Measurements from ENCODE around the gene CCT5.
A peak's percentile ranks its signal among the peaks of the same experiment; 100 is the strongest.

The CCT5 gene

DNA sequence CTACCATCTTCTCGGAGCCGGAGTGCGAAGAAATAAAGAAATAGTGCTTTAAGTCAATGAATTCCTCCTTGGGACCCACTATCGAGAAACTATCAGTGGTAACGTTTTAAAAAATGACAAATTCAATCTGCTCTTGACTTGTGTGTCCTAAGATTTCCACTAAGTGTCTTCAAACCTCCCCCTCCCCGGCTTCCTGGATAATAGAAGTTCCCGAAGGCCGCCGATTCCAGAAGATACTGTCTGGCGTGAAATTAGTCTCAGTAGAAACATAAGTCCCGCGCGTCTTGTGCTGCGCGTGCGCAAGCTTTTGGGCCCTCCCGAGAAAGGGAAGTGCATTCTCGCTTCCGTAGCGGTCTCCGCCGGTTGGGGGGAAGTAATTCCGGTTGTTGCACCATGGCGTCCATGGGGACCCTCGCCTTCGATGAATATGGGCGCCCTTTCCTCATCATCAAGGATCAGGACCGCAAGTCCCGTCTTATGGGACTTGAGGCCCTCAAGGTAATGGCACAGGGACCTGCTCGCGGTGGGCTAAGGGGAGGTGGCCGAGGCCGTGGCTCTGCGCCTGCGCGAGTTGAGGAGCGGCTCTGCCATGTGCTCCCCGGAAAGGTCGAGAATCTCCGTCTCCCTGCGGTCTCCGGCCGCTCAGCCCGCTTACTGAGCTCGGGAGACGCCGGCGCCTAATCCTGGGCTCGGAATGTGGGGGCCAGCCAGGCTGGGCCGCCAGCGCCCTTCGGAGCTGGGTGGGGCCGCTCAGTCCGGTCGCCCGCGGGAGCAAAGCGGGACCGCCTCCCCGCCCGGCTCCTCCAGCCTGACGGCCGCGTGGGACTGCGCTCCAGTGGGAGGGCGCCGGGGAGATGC, at the start of gene CCT5:
CCT5 (plus strand) TSS at position 333 of the 858 bp plus-strand sequence; CDS start at position 394, 61 bp downstream.
- FAIRE-seq (no peak), DNase-seq (ENCODE audit: insufficient read length, low spot score) (peak; percentile 93)
- peak; percentile 85 for TF ChIP-seq POLR2A (IDR thresholded peaks at IDR 0.05; ENCODE audit: low read depth, low read length)

GRCh38 chr5:10201223-10201868, 48.7 kb upstream of the CCT5 start:
- no peak for TF ChIP-seq POLR2A (IDR thresholded peaks at IDR 0.05; ENCODE audit: low read depth, low read length)
- FAIRE-seq = peak; percentile 80
- DNase-seq (ENCODE audit: insufficient read length, low spot score) = no peak

DNA sequence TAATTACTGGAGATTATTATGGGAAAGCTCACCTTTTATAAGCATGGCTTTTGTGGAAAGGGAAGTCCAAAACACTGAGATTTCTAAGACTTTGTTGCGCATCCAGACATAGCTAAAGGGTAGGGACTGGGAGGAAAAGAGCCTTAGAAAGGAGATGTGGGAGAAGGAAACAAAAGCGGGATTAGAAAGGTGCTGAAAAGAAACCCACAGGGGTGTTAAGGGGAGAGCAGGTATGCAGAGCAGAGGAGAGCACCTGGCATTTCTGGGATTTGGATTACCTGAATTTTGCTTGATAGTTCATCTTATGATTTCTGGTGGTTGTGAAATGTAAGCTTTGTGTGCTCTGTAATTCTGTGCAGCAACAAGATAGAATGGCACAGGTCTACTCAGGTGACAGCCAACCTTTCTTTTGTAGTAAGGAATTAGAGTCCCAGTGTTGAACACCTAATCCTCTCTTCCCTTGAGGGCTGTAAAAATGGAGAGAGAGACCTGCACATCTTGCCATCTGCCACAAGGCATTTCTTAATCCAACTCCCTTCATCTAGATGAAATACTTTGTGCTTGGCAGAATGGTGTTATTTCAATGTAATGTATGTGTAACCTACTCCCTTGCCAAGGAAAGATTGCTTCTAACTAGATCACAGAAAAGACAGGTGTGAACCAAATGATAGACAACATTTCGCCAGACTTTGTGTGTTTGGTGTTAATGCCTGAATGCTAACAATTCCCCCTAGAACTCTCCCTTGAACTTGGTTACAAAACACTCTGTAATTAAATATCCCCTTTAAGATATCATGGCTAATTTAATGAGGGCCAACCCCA, 47.8 kb upstream of the CCT5 start:
- DNase-seq (ENCODE audit: insufficient read length, low spot score) (no peak), FAIRE-seq (peak; percentile 66)
- TF ChIP-seq POLR2A (IDR thresholded peaks at IDR 0.05; ENCODE audit: low read depth, low read length) = no peak

DNA sequence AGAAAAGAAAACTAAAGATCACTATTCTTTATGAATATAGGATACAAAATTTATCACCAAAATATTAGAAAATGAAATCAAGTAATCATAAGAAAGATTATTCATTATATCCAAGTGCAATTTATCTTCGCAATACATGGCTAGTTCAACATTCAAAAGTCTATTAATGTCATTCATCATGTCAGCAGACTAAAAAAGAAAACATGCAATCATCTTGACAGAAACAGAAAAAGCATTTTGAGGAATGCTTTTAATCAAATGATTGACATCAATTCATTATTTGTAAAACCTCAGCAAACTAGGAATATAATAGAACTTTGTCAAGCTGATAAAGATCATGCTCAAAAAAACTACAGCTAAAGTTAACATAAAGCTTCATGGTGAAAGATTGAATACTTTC, 41.1 kb upstream of the CCT5 start:
- FAIRE-seq (no peak), DNase-seq (ENCODE audit: insufficient read length, low spot score) (no peak)
- no peak for TF ChIP-seq POLR2A (IDR thresholded peaks at IDR 0.05; ENCODE audit: low read depth, low read length)

- DNase-seq (ENCODE audit: insufficient read length, low spot score) (no peak), FAIRE-seq (no peak)
- TF ChIP-seq POLR2A (IDR thresholded peaks at IDR 0.05; ENCODE audit: low read depth, low read length) = no peak
Measured at GRCh38 chr5:10213316-10213715, 36.8 kb upstream of the CCT5 start.

- no peak for FAIRE-seq
- no peak for TF ChIP-seq POLR2A (IDR thresholded peaks at IDR 0.05; ENCODE audit: low read depth, low read length)
- DNase-seq (ENCODE audit: insufficient read length, low spot score) = no peak
Measured at GRCh38 chr5:10214041-10214440, 36.0 kb upstream of the CCT5 start.

DNA sequence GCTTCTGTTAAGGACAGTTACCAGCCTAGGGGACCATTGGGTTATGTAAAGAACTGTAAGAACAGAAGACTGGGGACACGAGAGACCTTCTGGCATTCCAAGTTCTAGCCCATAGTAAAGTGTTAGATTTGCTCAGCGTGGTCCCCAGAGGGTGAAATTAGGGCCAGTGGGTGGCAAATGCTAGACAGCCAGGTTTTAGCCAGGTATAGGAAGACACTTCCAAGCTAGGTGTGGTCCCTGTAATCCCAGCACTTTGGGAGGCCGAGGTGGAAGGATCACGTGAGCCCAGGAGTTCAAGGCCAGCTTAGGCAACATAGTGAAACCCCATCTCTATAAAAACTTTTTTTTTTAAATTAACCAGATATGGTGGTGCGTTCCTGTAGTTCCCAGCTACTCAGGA, 34.7 kb upstream of the CCT5 start:
- DNase-seq (ENCODE audit: insufficient read length, low spot score) (no peak), FAIRE-seq (no peak)
- TF ChIP-seq POLR2A (IDR thresholded peaks at IDR 0.05; ENCODE audit: low read depth, low read length) = no peak

DNA sequence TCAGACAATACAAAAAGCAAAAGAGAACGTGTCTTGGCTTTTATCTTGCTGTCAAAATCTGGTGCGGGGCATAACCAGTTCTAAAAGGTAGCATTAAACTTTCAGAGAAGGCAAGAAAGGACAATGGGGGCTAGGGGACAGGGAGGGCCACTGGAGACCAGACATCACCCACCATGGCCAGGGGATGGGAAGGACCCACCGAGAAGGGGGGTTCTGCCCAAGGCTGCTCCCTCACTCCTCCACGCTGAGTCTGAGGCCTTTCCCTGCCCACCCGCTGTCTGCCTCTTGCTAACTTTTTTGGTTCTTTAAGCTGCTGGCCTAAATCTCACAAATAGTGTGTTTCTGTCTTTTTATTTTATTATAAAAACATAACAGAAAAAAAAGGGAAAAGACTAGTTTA, 34.0 kb upstream of the CCT5 start:
- no peak for FAIRE-seq
- TF ChIP-seq POLR2A (IDR thresholded peaks at IDR 0.05; ENCODE audit: low read depth, low read length) = no peak
- no peak for DNase-seq (ENCODE audit: insufficient read length, low spot score)

GRCh38 chr5:10218658-10219057, 31.4 kb upstream of the CCT5 start:
- TF ChIP-seq POLR2A (IDR thresholded peaks at IDR 0.05; ENCODE audit: low read depth, low read length) = no peak
- FAIRE-seq = no peak
- DNase-seq (ENCODE audit: insufficient read length, low spot score) = no peak

DNA sequence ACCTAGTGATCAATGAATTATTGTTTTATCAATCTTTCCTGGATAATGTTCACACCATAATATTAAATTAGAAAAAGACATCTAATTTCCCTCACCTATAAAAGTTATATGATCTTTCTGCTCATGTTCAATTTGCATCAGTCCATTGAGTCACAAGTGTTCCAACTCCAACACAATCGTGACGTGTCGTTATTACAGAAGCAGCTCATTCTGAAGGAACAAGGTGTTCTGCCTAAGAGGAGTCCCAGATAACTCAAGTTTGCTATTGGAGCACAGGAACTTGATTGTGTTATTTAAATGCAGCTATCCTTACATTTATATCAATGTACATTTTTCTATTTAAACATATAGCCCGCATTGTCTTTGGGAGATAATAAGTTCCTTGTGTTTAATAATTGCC, 31.0 kb upstream of the CCT5 start:
- no peak for TF ChIP-seq POLR2A (IDR thresholded peaks at IDR 0.05; ENCODE audit: low read depth, low read length)
- DNase-seq (ENCODE audit: insufficient read length, low spot score) (no peak), FAIRE-seq (no peak)

DNA sequence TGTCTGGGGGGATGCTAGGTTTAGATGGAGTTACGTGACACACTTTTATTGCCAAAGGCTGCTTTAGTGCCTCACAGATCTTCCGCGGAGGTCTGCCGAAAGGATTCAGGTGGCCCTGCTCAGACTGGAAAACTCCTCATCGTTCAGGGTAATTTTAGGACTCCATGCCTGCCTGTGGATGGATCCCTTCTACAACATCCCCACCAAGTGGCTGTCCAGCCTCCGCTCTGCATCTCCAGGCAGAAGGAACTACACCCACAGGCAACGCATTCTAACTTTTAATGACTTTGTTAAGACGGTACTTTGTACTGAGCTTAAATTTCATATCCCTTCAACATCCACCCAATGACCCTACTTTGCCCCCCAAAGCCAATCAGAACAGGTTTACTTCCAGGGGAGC, 29.8 kb upstream of the CCT5 start:
- no peak for TF ChIP-seq POLR2A (IDR thresholded peaks at IDR 0.05; ENCODE audit: low read depth, low read length)
- FAIRE-seq (no peak), DNase-seq (ENCODE audit: insufficient read length, low spot score) (no peak)

- FAIRE-seq (no peak), DNase-seq (ENCODE audit: insufficient read length, low spot score) (no peak)
Measured at GRCh38 chr5:10222326-10222725, 27.8 kb upstream of the CCT5 start.

GRCh38 chr5:10227379-10227778, 22.7 kb upstream of the CCT5 start:
- TF ChIP-seq POLR2A (IDR thresholded peaks at IDR 0.05; ENCODE audit: low read depth, low read length) = no peak
- FAIRE-seq = peak; percentile 66
- DNase-seq (ENCODE audit: insufficient read length, low spot score) = no peak

More at GRCh38 chr5:10222326-10222725, 27.8 kb upstream of the CCT5 start:
- TF ChIP-seq POLR2A (IDR thresholded peaks at IDR 0.05; ENCODE audit: low read depth, low read length) = no peak

GRCh38 chr5:10228288-10228687, 21.8 kb upstream of the CCT5 start:
- TF ChIP-seq POLR2A (IDR thresholded peaks at IDR 0.05; ENCODE audit: low read depth, low read length) = no peak
- no peak for DNase-seq (ENCODE audit: insufficient read length, low spot score)
- no peak for FAIRE-seq

All from H54 (cell line).